Prostate gland (tissue), 2 donors: ENCODE results near the gene LEPROT.

Source experiments
- POLR2A ChIP-seq: fragments of 450-650 bp; IDR thresholded peaks from one replicate; pipeline ENCODE4 v1.6.1; 2016; ENCODE audit warnings: antibody characterized with exemption, mild to moderate bottlenecking
- TF ChIP-seq, protein P1 (sequence below), 4 experiments: fragments of 200-600 bp in 2 of 4; fragments of 450-650 bp in 2 of 4; sonication (generic) in 2 of 4; IDR thresholded peaks; 1 replicate in 3 of 4; 2 replicates in 1 of 4; pipeline ENCODE4 v1.5.1; 2016 to 2019; ENCODE audit warnings: antibody characterized with exemption in 4 of 4, mild to moderate bottlenecking in 2 of 4, moderate library complexity in 2 of 4

DNA sequence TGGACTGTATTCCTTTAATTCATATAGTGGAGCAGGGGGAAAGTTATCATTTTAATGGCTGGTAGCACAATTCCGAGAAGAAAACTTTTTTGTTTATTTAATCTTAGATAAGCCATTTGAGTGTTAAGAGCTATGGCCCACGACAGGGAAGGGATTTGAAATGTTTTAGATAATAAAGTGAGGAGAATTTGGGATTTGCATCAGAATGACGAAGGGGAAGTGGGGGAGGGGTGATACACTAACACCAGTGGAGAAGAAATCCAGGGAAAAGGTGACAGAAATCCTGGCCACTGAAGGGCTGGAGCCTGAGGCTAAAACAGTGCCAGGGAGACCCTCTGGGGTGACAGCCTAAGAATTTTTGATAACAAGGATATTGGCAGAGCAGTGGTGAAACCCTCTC is 21.0 kb downstream of the LEPROT start:
- TF ChIP-seq, protein P1, sequence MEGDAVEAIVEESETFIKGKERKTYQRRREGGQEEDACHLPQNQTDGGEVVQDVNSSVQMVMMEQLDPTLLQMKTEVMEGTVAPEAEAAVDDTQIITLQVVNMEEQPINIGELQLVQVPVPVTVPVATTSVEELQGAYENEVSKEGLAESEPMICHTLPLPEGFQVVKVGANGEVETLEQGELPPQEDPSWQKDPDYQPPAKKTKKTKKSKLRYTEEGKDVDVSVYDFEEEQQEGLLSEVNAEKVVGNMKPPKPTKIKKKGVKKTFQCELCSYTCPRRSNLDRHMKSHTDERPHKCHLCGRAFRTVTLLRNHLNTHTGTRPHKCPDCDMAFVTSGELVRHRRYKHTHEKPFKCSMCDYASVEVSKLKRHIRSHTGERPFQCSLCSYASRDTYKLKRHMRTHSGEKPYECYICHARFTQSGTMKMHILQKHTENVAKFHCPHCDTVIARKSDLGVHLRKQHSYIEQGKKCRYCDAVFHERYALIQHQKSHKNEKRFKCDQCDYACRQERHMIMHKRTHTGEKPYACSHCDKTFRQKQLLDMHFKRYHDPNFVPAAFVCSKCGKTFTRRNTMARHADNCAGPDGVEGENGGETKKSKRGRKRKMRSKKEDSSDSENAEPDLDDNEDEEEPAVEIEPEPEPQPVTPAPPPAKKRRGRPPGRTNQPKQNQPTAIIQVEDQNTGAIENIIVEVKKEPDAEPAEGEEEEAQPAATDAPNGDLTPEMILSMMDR (IDR thresholded peaks at IDR 0.05): no peak
- no peak for TF ChIP-seq POLR2A
